Activated T-helper 1 cell treated with anti-CD3 and anti-CD28 coated beads, Interleukin-12 subunit alpha, Interleukin-12 subunit beta, Interleukin-2, Interleukin-4 antibody, amounts not matched to agents 30 ng/mL and 10 ng/mL and 1 ng/mL, durations not matched to agents 14 hours and 24 hours and 36 hours (primary cell): Measurements from ENCODE around the gene ISLR. TPM values are rescaled to one million over a fixed set of nuclear protein-coding genes. Genes with fewer than 3 reads are reported as not detected.

Source experiments
- DNase-seq: peaks from one replicate; pipeline ENCODE4 v3.0.0; 2021; ENCODE audit warnings: low spot score
- H3K27ac Mint-ChIP-seq: one replicate; pipeline ENCODE4 v1.8.0; 2021; ENCODE audit warnings: mild to moderate bottlenecking, mixed read lengths
- H3K27me3 Mint-ChIP-seq: one replicate; pipeline ENCODE4 v1.8.0; 2022; ENCODE audit warnings: mild to moderate bottlenecking, moderate library complexity, mixed read lengths; ENCODE audit not compliant: insufficient read depth
- H3K36me3 Mint-ChIP-seq: one replicate; pipeline ENCODE4 v1.8.0; 2021; ENCODE audit warnings: low read depth, mixed read lengths
- H3K4me1 Mint-ChIP-seq: one replicate; pipeline ENCODE4 v1.8.0; 2021; ENCODE audit warnings: low read depth, mixed read lengths
- H3K4me3 Mint-ChIP-seq: one replicate; pipeline ENCODE4 v1.8.0; 2021; ENCODE audit warnings: mild to moderate bottlenecking, moderate library complexity, mixed read lengths
- H3K9me3 Mint-ChIP-seq: one replicate; pipeline ENCODE4 v1.8.0; 2021; ENCODE audit warnings: mixed read lengths
- intact Hi-C: fragments of 100-400 bp; cut with micrococcal nuclease; formaldehyde crosslinking; loops from one replicate; pipeline ENCODE4 v1.15.1; 2024
- total RNA-seq: library from RNA; stranded (reverse); gene quantifications from 2 replicates; pipeline ENCODE4 v1.2.3, GENCODE V29; 2022

The ISLR gene
- total RNA-seq, 1 donor from 2014 or later: not detected

GRCh38 chr15:74199297-74199652 is 25.8 kb downstream of the ISLR start:
- Mint-ChIP-seq H3K27me3 (peaks cover 2% of the 10 kb centered on the region), H3K9me3 (no peaks in the 10 kb centered on the region), H3K4me1 (no peaks in the 10 kb centered on the region), H3K36me3 (no peaks in the 10 kb centered on the region), H3K27ac (no peak overlapping the region), H3K4me3 (no peak overlapping the region)
- intact Hi-C loops: no loop called here
- DNase-seq: no peak

DNA sequence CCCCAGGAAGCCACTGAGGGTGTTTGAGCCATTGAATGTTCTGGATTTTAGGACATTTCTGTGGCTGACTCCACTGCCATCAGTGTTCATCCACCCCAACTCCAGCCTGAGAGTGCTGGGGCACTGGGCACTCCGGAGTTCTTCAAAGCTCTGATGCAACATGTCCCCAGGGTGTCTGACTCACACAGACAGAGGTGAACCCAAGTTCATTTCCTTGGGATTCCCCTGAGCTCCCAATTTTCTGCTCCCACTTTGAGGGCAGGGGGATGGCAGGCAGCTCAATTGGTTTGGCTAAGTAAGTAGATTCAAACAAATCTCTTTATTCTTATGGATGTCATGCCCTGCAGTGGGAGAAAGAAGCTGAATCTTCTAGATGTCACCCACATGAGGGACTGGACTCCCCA is 26.9 kb downstream of the ISLR start:
- Mint-ChIP-seq H3K4me3 (no peak overlapping the region), H3K36me3 (no peaks in the 10 kb centered on the region), H3K27ac (no peak overlapping the region), H3K27me3 (peaks cover 2% of the 10 kb centered on the region), H3K4me1 (no peaks in the 10 kb centered on the region), H3K9me3 (no peaks in the 10 kb centered on the region)
- intact Hi-C loops: no loop called here
- no peak for DNase-seq

DNA sequence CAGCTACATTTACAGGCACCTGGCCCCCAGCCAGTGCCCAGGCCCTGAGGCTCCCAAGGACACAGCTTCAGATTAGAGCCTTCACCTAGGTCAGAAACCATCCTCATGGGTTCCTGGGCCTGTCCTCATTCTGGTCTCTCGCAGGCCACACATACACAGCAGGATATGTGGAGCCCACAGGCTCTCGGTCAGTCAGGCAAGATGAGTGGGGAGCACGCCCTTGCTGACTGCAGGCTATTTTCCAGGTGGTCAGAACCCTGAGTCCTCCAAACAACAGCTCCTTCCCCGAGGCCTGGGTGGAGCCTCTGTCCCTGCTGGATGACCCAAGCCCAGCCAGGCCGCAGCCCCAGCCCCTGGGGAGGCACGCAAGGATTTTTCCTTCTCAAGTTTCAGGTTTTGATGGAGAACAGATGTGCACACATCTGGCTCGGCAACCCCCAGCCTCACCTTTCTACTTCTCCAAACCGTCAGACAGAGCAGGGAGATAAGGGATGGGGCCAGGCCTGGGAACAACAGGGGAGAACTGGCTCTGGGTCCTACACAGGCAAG is 27.4 kb downstream of the ISLR start:
- intact Hi-C loops: no loop called here
- no peak overlapping the region for H3K4me3 Mint-ChIP-seq
- H3K36me3 Mint-ChIP-seq: no peaks in the 10 kb centered on the region
- H3K9me3 Mint-ChIP-seq: no peaks in the 10 kb centered on the region
- H3K4me1 Mint-ChIP-seq: no peaks in the 10 kb centered on the region
- H3K27me3 Mint-ChIP-seq: peaks cover 2% of the 10 kb centered on the region
- no peak for DNase-seq
- H3K27ac Mint-ChIP-seq: no peak overlapping the region

- no peaks in the 10 kb centered on the region for H3K4me1 Mint-ChIP-seq
- no peaks in the 10 kb centered on the region for H3K9me3 Mint-ChIP-seq
- intact Hi-C loops: no loop called here
- no peaks in the 10 kb centered on the region for H3K36me3 Mint-ChIP-seq
- no peak for DNase-seq
- H3K27ac Mint-ChIP-seq: no peak overlapping the region
- H3K27me3 Mint-ChIP-seq: peaks cover 2% of the 10 kb centered on the region
- H3K4me3 Mint-ChIP-seq: no peak overlapping the region
Measured at GRCh38 chr15:74201710-74202420, 28.4 kb downstream of the ISLR start.

GRCh38 chr15:74202452-74203401 is 29.2 kb downstream of the ISLR start, which contains the start of gene STRA6:
Gene STRA6, minus strand, starts transcription at chr15:74202787. Its CDS starts 520 bp downstream, at chr15:74202267.
- no peak for DNase-seq
- H3K4me3 Mint-ChIP-seq: no peak within 1 kb of the TSS
- no peaks in the 10 kb centered on the region for H3K4me1 Mint-ChIP-seq
- intact Hi-C loops: no loop called here
- no peaks in the 10 kb centered on the region for H3K9me3 Mint-ChIP-seq
- H3K27ac Mint-ChIP-seq: no peak within 1 kb of the TSS
- peaks cover 4% of the 10 kb centered on the region for H3K27me3 Mint-ChIP-seq
- H3K36me3 Mint-ChIP-seq: no peaks in the 10 kb centered on the region

GRCh38 chr15:74203914-74204431 is 30.5 kb downstream of the ISLR start:
- Mint-ChIP-seq H3K36me3 (no peaks in the 10 kb centered on the region), H3K9me3 (no peaks in the 10 kb centered on the region), H3K27me3 (peaks cover 7% of the 10 kb centered on the region), H3K4me3 (no peak overlapping the region), H3K27ac (no peak overlapping the region), H3K4me1 (no peaks in the 10 kb centered on the region)
- intact Hi-C loops: no loop called here
- no peak for DNase-seq

DNA sequence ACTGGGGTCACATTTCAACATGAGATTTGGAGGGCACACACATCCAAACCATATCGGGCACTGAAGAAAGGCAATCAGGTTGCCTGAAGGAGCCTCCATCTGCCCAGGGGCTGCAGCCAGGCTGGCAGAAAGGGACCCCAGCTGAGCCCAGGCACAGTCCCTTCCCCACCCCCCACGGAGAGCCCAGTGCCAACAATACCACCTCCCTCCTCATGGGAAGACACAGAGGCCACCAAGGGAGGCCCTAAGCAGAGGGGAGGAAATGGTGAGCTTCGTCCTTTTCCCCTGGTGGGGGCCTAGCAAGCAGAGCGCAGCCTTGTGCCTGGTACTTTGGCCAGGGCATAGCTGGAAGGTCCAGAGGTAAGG is 32.1 kb downstream of the ISLR start:
- peaks cover 10% of the 10 kb centered on the region for H3K27me3 Mint-ChIP-seq
- intact Hi-C loops: no loop called here
- no peak overlapping the region for H3K4me3 Mint-ChIP-seq
- no peaks in the 10 kb centered on the region for H3K4me1 Mint-ChIP-seq
- no peaks in the 10 kb centered on the region for H3K9me3 Mint-ChIP-seq
- no peak for DNase-seq
- H3K27ac Mint-ChIP-seq: no peak overlapping the region
- H3K36me3 Mint-ChIP-seq: no peaks in the 10 kb centered on the region

DNA sequence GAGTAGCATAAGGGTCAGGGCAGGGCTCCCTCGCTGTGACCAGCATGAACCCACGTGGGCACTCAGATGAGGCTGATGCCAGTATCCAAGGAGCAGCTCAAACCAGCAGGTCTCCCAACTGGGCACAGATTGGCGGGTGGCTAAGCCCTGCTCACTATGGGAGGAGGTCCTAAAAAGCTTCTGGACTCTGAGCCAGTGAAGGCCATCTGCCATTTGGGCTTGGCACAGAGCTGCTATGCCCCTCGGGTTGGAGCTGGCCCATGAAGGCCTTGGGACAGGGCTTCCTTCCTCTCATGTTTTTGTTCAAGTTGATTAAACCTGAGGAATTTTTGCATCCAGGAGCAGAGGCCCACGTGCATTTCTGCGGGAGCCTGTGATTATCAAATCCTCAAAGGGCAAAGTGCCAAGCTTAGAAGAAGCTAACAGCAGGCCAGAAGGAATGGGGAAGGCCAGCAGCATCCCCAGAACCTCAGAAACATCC is 33.3 kb downstream of the ISLR start:
- no peaks in the 10 kb centered on the region for H3K4me1 Mint-ChIP-seq
- H3K36me3 Mint-ChIP-seq: no peaks in the 10 kb centered on the region
- no peak overlapping the region for H3K27ac Mint-ChIP-seq
- H3K27me3 Mint-ChIP-seq: peaks cover 11% of the 10 kb centered on the region
- intact Hi-C loops: no loop called here
- no peaks in the 10 kb centered on the region for H3K9me3 Mint-ChIP-seq
- no peak overlapping the region for H3K4me3 Mint-ChIP-seq
- DNase-seq: no peak

GRCh38 chr15:74207652-74208440 is 34.3 kb downstream of the ISLR start:
- Mint-ChIP-seq H3K4me1 (no peaks in the 10 kb centered on the region), H3K9me3 (no peaks in the 10 kb centered on the region), H3K36me3 (no peaks in the 10 kb centered on the region), H3K27me3 (peaks cover 11% of the 10 kb centered on the region), H3K4me3 (no peak overlapping the region), H3K27ac (no peak overlapping the region)
- DNase-seq: no peak
- intact Hi-C loops: no loop called here

DNA sequence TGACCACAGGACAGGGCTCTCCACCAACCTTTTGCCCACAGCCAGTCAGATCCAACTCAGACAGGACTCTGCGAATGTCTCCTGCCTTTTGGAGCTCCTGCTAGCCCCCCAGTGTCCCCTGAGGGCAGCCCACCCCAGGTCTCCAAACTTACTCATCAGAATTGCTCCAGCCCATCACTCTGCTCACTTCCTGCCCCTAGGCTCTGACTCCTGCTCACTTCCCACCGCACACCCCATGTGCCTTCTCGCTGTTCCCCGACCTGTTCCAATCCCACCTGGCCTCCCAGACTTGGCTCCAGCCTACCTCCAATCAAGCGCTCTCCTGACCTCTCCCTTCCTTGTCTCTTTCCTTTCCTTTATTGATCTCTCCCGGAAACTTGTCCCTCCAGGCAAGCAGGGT is 35.0 kb downstream of the ISLR start:
- Mint-ChIP-seq H3K4me1 (no peaks in the 10 kb centered on the region), H3K27ac (no peak overlapping the region), H3K4me3 (no peak overlapping the region), H3K9me3 (no peaks in the 10 kb centered on the region), H3K27me3 (peaks cover 10% of the 10 kb centered on the region), H3K36me3 (no peaks in the 10 kb centered on the region)
- intact Hi-C loops: no loop called here
- no peak for DNase-seq

DNA sequence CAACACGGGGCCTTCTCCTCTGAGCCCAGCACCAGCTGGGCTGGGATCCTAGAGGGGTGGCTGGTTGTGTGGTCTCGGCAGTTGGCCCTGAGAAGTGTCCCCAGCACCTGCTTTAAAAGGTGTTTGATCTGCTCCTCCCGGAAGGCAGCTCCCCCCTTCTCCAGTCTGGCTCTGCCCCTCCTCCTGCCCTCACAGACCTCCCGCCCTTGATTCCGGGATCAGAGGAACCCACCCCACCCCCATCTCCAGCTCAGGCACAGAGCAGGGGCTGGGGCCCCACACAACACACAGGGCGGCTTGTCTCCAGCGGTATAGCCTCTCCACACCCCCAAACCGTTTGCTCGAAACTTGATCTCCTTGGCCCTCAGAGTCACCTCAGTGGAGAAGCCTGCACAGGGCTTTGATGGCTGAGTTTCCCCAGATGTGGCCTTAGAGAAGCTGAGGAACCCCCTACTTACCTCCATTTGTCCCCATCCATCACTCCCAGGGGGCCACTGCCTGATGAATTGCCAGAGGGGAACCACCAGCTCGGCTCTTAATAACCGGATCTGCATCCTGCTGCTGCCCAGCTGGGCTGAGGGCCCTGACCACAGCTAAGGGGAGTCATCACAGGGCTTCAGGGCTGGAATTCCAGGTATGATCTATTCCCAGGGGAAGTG is 35.5 kb downstream of the ISLR start:
- H3K4me1 Mint-ChIP-seq: no peaks in the 10 kb centered on the region
- intact Hi-C loops: no loop called here
- no peak overlapping the region for H3K4me3 Mint-ChIP-seq
- H3K27me3 Mint-ChIP-seq: peaks cover 10% of the 10 kb centered on the region
- H3K27ac Mint-ChIP-seq: no peak overlapping the region
- no peaks in the 10 kb centered on the region for H3K9me3 Mint-ChIP-seq
- DNase-seq: no peak
- no peaks in the 10 kb centered on the region for H3K36me3 Mint-ChIP-seq

- Mint-ChIP-seq H3K27me3 (peaks cover 10% of the 10 kb centered on the region), H3K27ac (no peak overlapping the region), H3K36me3 (no peaks in the 10 kb centered on the region), H3K4me1 (no peaks in the 10 kb centered on the region), H3K4me3 (no peak overlapping the region), H3K9me3 (no peaks in the 10 kb centered on the region)
- intact Hi-C loops: no loop called here
- no peak for DNase-seq
Measured at GRCh38 chr15:74209560-74209958, 36.0 kb downstream of the ISLR start.
